ENCODE data around the gene TGFB1. TPM values are rescaled to one million over a fixed set of nuclear protein-coding genes. Genes with fewer than 3 reads are reported as not detected.

TGFB1 gene
- total and polyA plus RNA-seq, 9 of the 15 experiments (the other 6 are each of a cell fraction or from before 2014, with no cell fraction given): 0.24 to 159 (median 17.2) TPM

GRCh38 chr19:41353466-41354342, at the start of gene TGFB1 (continued):
- TF ChIP-seq CREM (IDR thresholded peaks at IDR 0.05; ENCODE audit: low read depth) (peak; percentile 60), NBN (IDR thresholded peaks at IDR 0.05; ENCODE audit: low read depth) (0 out of 2 replicates have a peak, but pooled peaks have one; percentile 38), PCBP1 (IDR thresholded peaks at IDR 0.05; ENCODE audit: low read depth, low read length, poor library complexity, severe bottlenecking) (peak; percentile 88), OTX1 (CRISPR knock-in tag; IDR thresholded peaks at IDR 0.05) (peak; percentile 63; the same call in 1 of the 2 replicates), ARHGAP35 (IDR thresholded peaks at IDR 0.05; ENCODE audit: partially characterized antibody) (no peak), PML (IDR thresholded peaks at IDR 0.05; ENCODE audit: low read length) (no peak), TFAP4 (CRISPR knock-in tag; IDR thresholded peaks at IDR 0.05; ENCODE audit: borderline replicate concordance) (peak; percentile 88), CHD2 (IDR thresholded peaks at IDR 0.05; ENCODE audit: low read depth, low read length) (peak; percentile 84), GATAD2B (IDR thresholded peaks at IDR 0.05; ENCODE audit: borderline replicate concordance) (peak; percentile 90), TCFL5 (CRISPR knock-in tag; conservative IDR thresholded peaks at IDR 0.05) (no peak), DEAF1 (CRISPR knock-in tag; IDR thresholded peaks at IDR 0.05) (peak; percentile 29; the same call in 1 of the 2 replicates), NCOA6 (IDR thresholded peaks at IDR 0.05) (no peak), KDM4B (IDR thresholded peaks at IDR 0.05; ENCODE audit: borderline replicate concordance in 2 of 2, low read depth in 1 of 2) (peak in 1 of 2 experiments; percentile 84; a peak in 2 of 4 replicates), ZNF639 (CRISPR knock-in tag; conservative IDR thresholded peaks at IDR 0.05 in 1 of 2, IDR thresholded peaks at IDR 0.05 in 1 of 2) (peak in 1 of 2 experiments; percentile 93; a peak in 2 of 4 replicates), CCNT2 (IDR thresholded peaks at IDR 0.05; ENCODE audit: borderline replicate concordance, extremely low read depth, insufficient read length, low read depth, low read length) (peak; percentile 94), FIP1L1 (IDR thresholded peaks at IDR 0.05; ENCODE audit: low read depth, low read length, poor library complexity, severe bottlenecking) (peak; percentile 57), HSF4 (CRISPR knock-in tag; IDR thresholded peaks at IDR 0.05; ENCODE audit: borderline replicate concordance) (no peak), L3MBTL2 (IDR thresholded peaks at IDR 0.05) (peak; percentile 92), KLF16 (IDR thresholded peaks at IDR 0.05) (0 out of 2 replicates have a peak, but pooled peaks have one; percentile 10), RCOR1 (IDR thresholded peaks at IDR 0.05; ENCODE audit: borderline replicate concordance in 1 of 2, low read depth in 2 of 2, low read length in 2 of 2) (peak in 1 of 2 experiments; percentile 57; a peak in 2 of 4 replicates)
